Activated T-cell treated with anti-CD3 and anti-CD28 coated beads for 4 hours (primary cell): ENCODE results near the gene PAFAH1B1.
"Not testable (repeated sequence)": the region's sequence is repeated elsewhere in the genome, so short reads cannot be mapped to it uniquely, and the experiment has no call there.

ENCODE experiments used
- DNase-seq: peaks from one replicate; pipeline ENCODE4 v3.0.0-alpha.2; 2020

The PAFAH1B1 gene

DNA sequence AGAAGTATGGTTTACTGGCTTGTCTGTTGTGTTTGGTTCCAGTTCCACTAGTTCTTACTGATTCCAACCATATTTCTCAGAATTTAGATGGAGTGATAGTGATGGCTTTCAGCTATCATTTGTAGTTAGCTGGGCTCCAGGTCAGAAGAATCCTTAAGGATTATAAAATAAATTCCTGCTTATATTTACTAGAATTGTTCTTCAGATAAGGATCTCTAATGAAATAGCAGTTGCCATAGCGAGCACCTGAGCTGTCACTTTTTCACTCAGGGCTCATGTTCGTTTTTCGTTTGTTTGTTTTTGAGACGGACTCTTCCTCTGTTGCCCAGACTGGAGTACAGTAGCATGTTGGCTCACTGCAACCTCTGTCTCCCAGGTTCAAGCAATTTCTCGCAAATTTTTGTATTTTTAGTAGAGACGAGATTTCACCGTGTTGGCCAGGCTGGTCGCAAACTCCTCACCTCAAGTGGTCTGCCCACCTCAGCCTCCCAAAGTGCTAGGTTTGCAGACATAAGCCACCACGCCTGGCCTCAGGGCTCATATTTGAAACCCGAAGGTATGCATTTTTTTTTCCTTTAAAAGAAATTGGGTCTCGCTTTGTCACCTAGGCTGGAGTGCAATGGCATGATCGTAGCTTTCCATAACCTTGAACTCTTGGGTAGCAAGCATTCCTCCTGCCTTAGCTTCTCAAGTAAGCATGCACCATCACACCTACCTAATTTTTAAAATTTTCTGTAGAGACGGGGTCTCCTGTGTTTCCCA lies 42.9 kb downstream of the PAFAH1B1 start:
- DNase-seq: no peak

DNA sequence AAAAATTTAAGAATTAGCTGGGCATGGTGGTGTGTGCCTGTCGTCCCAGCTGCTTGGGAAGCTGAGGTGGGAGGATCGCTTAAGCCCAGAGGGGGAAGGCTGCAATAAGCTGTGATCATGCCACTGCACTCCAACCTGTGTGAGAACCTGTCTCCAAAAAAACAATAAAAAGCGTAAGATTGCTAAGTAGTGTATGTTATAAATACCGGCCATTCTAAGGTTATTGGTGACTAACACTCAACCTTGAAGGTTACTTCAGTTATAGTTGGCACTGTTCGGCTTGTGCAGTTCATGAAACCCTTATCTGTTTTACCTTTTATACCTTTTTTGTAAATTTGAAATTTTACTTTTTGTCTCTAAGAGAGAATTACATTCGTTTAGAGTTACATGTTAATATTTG lies 44.0 kb downstream of the PAFAH1B1 start:
- DNase-seq: no peak

DNA sequence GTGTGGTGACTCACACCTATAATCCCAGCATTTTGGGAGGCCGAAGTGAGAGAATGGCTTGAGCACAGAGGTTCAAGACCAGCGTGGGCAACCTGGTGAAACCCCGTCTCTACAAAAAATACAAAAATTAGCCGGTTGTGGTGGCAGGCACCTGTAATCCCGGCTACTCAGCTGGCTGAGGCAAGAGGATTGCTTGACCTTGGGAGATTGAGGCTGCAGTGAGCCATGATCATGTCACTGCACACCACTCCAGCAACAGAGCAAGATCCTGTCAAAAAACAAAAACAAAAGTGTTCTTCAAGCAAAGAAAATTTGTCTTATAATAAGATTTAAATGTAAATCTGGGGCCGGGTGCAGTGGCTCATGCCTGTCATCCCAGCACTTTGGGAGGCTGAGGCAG lies 51.5 kb downstream of the PAFAH1B1 start:
- DNase-seq: no peak

DNA sequence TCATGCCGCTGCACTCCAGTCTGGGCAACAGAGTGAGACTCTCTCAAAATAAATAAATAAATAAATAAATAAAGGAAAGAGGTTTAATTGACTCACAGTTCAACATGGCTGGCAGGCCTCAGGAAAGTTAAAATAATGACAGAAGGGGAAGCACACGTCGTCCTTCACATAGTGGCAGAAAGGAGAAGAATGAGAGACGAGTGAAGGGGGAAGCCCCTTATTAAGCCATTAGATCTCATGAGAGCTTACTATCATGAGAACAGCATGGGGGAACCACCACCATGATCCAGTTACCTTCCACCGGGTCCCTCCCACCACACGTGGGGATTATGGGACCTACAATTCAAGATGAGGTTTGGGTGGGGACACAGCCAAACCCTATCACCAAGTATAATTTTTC lies 54.5 kb downstream of the PAFAH1B1 start:
- DNase-seq: no peak

DNA sequence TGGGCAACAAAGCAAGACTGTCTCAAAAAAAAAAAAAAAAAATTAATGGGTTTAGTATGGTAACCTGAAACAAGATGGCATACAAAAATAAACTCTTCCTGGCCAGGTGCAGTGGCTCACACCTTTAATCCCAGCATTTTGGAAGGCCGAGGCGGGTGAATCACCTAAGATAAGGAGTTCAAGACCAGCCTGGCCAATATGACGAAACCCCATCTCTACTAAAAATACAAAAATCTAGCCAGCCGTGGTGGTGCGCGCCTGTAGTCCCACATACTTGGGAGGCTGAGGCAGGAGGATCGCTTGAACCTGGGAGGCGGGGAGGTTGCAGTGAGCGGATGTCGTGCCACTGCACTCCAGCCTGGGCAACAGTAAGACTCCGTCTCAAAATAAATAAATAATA lies 55.7 kb downstream of the PAFAH1B1 start:
- no peak for DNase-seq

DNA sequence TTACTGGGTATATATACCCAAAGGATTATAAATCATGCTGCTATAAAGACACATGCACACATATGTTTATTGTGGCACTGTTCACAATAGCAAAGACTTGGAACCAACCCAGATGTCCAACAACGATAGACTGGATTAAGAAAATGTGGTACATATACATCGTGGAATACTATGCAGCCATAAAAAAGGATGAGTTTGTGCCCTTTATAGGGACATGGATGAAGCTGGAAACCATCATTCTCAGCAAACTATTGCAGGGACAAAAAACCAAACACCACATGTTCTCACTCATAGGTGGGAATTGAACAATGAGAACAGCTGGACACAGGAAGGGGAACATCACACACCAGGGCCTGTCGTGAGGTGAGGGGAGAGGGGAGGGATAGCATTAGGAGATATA lies 59.5 kb downstream of the PAFAH1B1 start:
- DNase-seq: not testable (repeated sequence)

DNA sequence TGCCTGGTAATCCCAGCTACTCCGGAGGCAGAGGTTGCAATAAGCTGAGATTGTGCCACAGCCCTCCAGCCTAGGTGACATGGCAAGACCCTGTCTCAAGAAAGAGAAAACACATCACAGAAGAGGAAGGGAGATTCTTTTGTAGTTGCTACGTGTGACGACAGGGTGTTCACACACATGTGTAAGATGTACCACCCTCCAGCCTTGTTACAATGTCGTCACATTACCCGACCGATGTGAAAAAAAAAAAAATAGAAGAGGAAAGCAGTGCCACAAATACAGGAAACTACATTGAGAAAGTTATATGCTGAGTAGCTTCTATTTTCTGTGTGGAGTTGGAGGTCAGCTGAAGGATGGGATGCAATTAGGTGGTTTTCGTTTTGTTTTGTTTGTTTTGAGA lies 62.1 kb downstream of the PAFAH1B1 start:
- no peak for DNase-seq

DNA sequence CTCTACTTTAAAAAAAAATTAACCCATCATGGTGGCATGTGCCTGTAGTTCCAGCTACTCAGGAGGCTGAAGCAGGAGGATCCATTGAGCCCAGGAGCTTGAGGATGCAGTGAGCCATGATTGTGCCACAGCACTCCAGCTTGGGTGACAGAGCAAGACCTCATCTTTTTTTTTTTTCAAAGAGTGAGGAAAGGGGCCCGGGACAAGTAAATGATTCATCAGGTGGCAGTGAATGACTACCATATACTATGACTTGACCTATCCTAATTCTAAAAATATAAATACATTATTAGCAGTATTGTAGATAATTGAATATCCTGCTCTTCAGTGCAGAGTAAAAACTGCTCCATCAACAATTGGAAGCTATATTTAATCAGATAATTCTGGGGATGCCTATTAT lies 62.8 kb downstream of the PAFAH1B1 start:
- DNase-seq: no peak

DNA sequence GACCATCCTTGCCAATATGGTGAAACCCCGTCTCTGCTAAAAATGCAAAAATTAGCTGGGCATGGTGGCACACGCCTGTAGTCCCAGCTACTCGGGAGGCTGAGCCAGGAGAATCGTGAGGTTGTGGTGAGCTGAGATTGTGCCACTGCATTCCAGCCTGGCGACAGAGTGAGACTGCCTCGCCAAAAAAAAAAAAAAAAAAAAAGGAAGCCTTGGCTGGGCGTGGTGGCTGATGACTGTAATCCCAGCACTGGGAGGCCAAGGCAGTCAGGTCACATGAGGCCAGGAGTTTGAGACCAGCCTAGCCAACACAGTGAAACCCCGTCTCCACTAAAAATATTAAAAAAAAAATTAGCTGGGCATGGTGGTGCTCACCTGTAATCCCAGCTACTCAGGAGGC lies 65.9 kb downstream of the PAFAH1B1 start:
- not testable (repeated sequence) for DNase-seq

DNA sequence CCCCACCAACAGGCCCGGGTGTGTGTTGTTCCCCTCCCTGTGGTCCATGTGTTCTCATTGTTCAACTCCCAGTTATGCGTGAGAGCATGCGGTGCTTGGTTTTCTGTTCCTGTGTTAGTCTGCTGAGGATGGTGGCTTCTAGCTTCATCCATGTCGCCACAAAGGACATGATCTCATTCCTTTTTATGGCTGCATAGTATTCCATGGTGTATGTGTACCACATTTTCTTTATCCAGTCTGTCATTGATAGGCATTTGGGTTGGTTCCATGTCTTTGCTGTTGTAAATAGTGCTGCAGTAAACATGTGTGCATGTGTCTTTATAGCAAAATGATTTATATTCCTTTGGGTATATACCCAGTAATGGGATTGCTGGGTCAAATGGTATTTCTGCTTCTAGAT lies 67.0 kb downstream of the PAFAH1B1 start:
- not testable (repeated sequence) for DNase-seq

DNA sequence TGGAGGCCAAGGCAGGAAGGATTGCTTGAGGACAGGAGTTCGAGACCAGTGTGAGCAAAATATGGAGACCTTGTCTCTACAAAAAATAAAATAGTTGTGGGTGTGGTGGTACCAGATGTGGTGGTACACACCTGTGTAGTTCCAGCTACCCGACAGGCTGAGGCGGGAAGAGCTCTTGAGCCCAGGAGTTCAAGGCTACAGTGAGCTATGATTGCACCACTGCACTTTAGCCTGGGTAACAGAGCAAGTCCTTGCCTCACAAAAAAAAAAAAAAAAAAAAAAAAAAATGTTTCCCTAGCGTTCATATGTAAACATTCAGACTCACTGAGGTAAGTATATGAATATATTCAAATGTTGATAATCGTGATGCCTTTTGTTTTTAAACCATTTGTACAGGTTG lies 78.6 kb downstream of the PAFAH1B1 start:
- DNase-seq: no peak

DNA sequence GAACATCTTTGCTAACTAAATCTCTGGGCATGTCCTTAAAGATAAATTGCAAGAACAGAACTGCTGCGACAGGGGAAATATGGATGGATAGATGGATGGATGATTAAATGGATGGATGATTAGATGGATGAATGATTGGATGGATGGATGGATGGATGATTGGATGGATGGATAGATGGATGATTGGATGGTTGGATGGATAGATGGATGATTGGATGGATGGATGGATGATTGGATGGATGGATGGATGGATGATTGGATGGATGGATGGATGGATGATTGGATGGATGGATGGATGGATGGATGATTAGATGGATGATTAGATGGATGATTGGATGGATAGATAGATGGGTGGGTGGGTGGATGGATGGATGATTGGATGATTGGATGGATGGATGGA lies 85.8 kb downstream of the PAFAH1B1 start:
- DNase-seq: not testable (repeated sequence)

DNA sequence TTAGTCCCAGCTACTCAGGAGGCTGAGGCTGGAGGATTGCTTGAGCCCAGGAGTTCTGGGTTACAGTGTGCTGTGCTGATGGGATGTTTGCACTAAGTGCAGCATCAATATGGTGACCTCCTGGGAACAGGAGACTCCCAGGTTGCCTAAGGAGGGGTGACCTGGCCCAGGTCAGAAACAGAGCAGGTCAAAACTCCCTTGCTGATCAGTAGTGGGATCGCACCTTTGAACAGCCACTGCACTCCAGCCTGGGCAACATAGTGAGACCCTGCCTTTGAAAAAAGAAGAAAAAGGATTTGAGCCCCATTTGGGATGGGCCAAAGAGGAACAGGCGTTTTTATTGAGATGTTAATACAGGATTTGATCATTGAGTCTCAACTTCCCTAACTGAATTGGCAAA lies 87.5 kb downstream of the PAFAH1B1 start:
- no peak for DNase-seq

DNA sequence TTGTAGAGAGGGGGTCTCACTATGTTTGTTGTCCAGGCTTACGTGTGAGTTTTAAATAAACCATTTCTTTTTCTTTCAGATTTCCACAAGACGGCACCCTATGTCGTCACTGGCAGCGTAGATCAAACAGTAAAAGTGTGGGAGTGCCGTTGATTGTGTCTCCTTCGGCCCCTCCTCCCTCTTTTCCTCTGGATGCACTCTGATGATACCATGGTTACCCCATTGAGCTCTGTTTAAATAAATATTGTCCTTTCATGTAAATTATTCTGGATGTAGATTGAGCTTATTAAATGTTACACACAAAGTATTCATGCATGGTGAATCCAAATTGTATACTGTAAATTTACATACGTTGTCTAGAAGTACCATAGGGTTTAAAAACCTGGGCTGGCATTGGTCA lies 88.2 kb downstream of the PAFAH1B1 start:
- no peak for DNase-seq

DNA sequence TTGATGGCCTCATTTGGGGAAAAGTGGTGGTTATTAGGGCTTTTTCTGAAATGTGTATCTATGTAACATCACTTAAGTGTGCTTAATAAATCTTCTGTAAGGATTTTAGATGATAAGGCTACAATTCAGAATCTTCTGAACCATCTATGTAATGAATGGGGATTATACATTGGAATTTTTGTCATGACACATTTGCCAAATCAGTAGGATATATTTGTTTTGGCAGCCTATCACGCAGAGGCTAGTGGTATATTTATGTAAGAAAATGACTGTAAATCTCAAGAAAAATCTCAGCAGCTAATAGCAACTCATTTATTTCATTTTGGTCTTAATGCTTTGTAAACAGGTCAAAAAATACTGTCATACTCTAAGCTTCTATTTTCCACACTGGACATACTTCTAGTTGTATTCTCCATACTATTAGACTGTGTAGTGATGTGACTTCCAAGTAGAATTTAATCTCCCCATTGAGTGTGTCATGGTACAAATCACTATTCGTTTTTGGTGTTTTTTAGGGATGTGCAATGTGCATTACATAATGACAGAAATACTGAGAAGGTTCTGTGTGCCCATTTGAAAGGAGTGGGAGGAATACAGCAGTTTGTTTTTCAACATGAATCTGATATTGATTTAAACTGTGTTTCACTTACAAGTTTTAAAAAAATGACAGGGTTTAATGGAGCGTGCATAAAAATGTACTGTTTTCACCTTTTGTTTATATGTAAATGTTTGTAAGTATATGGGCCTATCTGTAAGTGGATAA lies 88.9 kb downstream of the PAFAH1B1 start:
- DNase-seq: no peak

DNA sequence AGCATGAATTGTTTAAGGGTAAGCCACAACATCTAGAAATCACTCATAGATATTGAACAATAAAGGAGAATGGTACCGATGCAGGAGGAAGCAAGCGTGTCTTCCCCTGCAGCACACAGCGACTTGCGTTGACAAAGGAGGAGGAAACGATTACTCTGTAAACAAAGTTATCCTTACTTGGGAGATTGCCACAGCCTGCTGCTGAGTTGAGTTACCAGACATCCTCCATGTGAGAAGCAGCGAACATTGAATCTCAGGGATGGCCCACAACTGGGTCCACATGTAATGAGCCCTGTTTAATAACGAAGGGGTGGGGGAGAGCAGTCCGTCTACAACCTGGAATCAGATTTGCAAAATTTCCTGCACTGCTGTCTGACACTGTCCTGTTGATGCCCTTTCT lies 90.5 kb downstream of the PAFAH1B1 start:
- DNase-seq: no peak

DNA sequence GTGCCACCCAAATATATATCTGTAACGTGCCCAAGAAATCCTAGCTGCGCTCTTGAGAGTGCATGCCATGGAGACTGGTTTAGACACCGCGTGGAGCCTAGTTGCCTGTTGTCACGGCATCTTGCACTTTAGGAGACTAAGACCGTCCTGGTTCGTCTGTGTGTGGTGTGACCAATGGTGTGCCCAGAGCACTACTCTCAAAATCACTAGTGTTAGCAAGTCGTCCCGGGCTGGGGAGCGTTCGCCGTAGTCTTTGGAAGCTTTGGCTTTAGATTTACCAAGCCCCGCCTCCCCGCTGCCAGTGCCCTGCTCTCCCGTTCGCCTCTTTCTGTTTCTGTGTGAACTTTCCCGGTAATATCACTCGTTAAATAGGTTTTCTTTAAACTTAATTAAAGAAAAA lies 91.1 kb downstream of the PAFAH1B1 start:
- DNase-seq: no peak

DNA sequence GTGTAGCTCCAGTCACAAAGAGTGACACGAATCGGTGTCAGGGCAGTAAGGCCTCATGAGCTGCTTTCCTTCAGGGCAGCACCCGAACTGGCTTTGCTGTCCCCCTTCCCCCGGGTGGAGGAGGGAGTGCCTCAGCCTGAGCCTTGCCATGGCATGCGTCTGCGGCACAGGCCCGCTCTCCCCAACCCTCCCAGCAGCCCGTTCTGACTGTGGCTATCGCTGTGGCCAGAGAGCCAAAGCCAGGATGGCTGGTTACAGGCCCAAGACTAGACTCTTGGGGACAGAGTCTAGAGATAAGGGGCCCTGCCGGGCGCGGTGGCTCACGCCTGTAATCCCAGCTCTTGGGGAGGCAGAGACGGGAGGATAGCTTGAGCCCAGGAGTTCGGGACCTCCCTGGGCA lies 92.2 kb downstream of the PAFAH1B1 start:
- DNase-seq: no peak

DNA sequence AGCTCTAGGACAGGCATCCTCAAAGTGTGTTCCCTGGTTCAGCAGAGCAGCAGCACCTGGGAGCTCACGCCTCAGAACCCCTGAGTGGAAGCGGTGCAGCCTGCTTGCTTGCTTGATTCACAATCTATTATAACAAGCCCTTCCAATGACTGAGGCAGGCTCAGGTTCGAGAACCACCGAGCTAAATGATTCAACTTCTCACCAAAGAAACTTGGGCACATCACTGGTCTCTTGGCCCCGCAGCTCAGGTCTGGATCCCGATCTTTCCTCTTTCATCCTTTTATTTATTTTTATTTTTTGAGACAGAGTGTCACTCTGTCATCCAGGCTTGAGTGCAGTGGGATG lies 93.6 kb downstream of the PAFAH1B1 start:
- no peak for DNase-seq

DNA sequence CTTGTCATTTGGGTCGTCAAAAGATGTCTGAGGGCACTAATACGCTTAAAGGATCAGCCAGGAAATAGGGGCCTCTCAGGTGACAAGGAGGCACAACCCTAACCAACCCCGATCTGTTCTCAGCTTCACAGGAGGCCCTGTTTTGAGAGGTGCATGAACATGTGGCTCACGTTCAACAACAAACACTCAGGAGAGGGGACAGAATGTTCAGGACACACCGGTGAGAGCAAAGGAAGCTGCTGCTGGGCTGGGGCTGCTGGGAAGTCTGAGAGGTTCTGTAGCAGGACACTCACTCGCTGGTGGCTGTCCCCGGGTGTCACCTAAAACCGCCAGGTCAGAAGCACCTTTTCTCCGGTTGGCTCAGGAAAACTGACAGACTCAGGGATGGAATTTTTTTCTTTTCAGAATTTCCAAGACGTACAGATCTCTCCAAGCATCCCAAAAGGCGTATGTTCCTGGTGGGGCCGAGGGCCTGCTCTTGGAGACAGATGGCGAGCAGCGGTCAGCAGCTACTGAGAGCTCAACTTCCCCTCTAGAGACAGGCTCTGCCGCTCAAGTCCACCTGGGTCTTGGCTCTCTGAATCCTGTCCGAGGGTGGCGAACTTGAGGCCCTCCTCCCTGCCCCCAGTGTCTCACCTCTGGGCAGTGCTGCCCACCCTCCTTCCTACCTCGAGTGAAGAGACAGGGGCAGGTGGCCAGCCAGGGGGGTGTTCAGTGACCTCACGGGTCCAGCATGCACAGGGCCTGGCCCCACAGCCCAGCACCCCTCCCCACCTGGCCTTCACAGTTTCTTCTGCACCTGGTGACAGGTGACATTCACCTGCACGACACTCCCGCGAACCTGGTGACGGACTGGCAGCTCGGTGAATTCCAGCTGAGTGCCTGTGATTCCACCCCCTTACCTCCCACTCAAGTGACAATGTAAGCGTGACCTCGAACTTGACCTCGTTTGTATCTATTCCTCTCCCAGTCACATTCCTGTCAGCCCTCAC lies 95.2 kb downstream of the PAFAH1B1 start:
- DNase-seq: no peak

DNA sequence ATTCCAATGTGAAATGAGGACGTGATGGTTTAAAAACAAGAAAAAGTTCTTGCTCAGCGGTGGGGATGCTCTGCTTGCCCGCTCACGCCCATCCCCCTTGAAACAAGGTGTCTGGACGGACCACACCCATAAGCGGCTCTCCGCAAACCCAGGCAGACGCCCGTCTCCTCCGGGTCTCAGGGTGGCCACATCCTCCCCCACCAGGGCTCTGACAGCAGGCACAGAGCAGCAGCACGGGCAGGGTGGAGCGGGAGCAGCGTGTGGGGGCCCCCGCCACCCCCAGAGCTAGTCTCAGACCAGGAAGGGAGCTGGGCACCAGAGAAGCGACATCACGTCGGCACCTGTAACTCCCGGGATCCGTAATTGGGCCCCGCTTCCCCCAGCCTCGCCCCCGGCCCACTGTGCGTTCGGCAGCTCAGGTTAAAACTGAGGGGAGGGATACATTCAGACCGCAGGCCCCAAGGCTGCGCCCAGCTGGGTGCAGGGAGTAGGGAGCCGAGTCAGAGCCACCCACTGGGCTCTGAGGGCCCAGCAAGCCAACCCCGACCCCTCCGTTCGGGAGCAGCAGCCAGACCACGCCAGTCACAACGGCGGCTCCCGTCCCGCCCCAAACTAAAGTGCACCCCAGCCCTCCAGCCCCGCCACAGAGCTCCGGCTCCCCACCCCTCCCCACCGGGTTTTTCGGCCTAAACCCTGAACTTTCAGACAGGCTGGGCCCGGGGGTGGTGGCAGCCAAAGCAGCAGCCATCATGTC lies 96.1 kb downstream of the PAFAH1B1 start:
- no peak for DNase-seq

DNA sequence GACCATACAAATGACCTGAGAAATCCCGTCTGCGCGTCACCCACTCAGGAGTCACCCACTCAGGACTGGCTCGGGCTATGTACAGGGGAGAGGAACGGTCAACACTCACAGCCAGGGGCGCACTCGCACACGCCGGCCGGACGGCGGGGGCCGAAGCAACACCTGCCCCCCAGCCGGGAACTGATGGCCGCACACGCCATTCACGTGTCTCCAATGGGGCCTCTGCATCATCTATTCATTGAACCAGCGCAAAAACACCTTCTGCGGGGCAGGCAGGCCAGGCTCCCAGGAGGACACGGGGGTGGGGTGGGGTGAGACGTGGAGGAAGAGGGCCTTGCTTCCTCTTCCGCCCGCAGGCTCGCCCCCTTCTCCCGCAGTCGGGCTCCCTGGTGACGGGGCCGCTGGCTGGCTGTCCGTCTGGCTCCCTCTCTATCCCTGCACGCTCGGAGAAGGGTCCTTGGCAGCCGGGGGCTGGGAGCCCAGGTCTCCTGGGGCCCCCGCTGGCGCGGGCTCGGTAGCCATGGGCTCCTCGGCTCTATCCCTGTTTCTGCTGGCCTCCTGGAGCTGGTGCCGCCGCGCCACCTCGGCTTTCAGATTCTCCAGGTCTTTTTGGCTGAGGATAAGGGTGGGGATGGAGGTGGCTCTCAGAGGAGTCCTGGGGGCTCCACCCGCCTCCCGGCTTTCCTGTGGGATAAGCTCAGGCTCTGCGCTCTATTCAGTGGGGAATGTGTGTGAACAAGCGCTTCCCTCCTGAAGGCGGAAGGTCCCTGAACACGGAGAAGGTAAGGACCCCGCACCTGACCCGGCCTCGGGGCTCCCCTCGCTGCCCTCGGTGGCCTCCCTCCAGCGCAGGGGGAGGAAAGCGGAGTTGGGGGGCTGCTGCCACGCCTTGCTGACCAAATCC lies 97.0 kb downstream of the PAFAH1B1 start:
- no peak for DNase-seq
